ENCODE results near the gene AUTS2.

DNA sequence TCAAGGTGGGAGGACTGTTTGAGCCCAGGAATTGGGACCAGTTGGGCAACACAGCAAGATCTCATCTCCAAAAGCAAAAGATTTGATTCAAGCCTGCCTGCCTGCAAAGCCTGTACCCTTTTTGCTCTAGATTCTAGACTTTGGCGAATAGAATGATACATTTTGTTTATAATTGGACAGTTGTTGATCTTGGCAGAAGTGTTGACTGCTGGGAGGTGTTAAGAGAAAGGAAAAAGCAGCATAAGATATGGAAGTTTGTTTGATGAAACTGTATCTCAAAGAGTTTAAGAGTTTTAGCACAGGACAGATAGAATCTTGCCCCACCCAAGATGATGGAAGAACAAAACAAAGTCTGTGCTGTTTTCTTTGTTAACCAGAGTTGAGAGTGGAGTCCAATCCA is 224.1 kb downstream of the AUTS2 start:
- TF ChIP-seq GATA2 (IDR thresholded peaks at IDR 0.05; ENCODE audit: low read depth, low read length) (no peak), GATA3 (IDR thresholded peaks at IDR 0.05; ENCODE audit: low read depth, low read length) (no peak)
